ENCODE results near the gene MRPL23. TPM values are rescaled to one million over a fixed set of nuclear protein-coding genes. Genes with fewer than 3 reads are reported as not detected.

MRPL23 gene
- total and polyA plus RNA-seq, 2 donors (not counting 1 experiment from before 2014, with no cell fraction given), result 68.2 to 95.3 TPM

DNA sequence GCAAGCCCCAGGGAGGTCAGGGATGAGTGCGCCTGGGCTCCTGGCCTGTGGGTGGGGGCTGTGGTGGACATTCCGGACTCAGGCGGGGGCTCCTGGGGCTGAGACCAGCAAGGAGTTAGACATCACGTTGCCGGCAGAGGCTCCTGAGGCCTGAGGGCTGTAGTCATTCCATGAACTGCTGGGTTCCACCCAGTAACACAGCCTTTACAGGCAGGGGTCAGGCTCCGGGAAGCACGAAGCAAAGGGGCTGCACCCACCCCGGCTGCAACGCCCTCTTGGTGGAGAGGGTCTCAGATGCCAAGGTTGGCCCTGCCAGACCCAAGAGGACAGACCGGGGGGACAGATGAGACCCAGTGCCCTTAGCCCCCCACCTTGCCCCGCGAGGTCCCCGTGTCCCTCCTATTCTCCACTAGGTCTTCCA lies 18.7 kb upstream of the MRPL23 start:
- Histone ChIP-seq H3K36me3 (ENCODE audit: control insufficient read depth, insufficient read depth, low read length) (no peaks in the 10 kb centered on the region), H3K4me1 (ENCODE audit: control insufficient read depth, extremely low read depth, insufficient read depth, low read length) (no peaks in the 10 kb centered on the region), H3K27me3 (ENCODE audit: control insufficient read depth, insufficient read depth, low read length) (no peaks in the 10 kb centered on the region), H3K27ac (ENCODE audit: insufficient read depth, low read length) (no peak overlapping the region), H3K4me3 (replicated peaks in 1 of 4; ENCODE audit: control extremely low read depth in 1 of 4, insufficient read depth in 1 of 4, low read depth in 3 of 4, low read length in 4 of 4) (no peak overlapping the region), H3K79me2 (ENCODE audit: control insufficient read depth, insufficient read depth, low read length) (no peaks in the 10 kb centered on the region), H3K9ac (ENCODE audit: insufficient read depth, low read length) (no peak overlapping the region), H3K9me3 (ENCODE audit: control insufficient read depth, insufficient read depth, low read depth, low read length) (no peaks in the 10 kb centered on the region), H2AFZ (ENCODE audit: low read length) (no peak overlapping the region), H3K4me2 (ENCODE audit: extremely low read depth, insufficient read depth, low read length) (no peak overlapping the region), H4K20me1 (ENCODE audit: control insufficient read depth, extremely low read depth, insufficient read depth, low read length) (no peaks in the 10 kb centered on the region)
- TF ChIP-seq CTCF (conservative IDR thresholded peaks at IDR 0.05 in 1 of 2, IDR thresholded peaks at IDR 0.05 in 1 of 2; ENCODE audit: low read depth in 1 of 2, low read length in 2 of 2) (no peak), EZH2 (IDR thresholded peaks at IDR 0.05; ENCODE audit: low read length, missing control alignments) (no peak)
- no peak for DNase-seq (ENCODE audit: low read depth in 2 of 2)

GRCh38 chr11:1928891-1929541 lies 18.1 kb upstream of the MRPL23 start:
- no peaks in the 10 kb centered on the region for H4K20me1 ChIP-seq (ENCODE audit: control insufficient read depth, extremely low read depth, insufficient read depth, low read length)
- no peaks in the 10 kb centered on the region for H3K36me3 ChIP-seq (ENCODE audit: control insufficient read depth, insufficient read depth, low read length)
- H3K4me3 ChIP-seq (replicated peaks in 1 of 4; ENCODE audit: control extremely low read depth in 1 of 4, insufficient read depth in 1 of 4, low read depth in 3 of 4, low read length in 4 of 4), result no peak overlapping the region
- no peaks in the 10 kb centered on the region for H3K4me1 ChIP-seq (ENCODE audit: control insufficient read depth, extremely low read depth, insufficient read depth, low read length)
- DNase-seq (ENCODE audit: low read depth in 2 of 2), result no peak
- no peaks in the 10 kb centered on the region for H3K9me3 ChIP-seq (ENCODE audit: control insufficient read depth, insufficient read depth, low read depth, low read length)
- no peak overlapping the region for H2AFZ ChIP-seq (ENCODE audit: low read length)
- no peak for TF ChIP-seq CTCF (conservative IDR thresholded peaks at IDR 0.05 in 1 of 2, IDR thresholded peaks at IDR 0.05 in 1 of 2; ENCODE audit: low read depth in 1 of 2, low read length in 2 of 2)
- no peak for TF ChIP-seq EZH2 (IDR thresholded peaks at IDR 0.05; ENCODE audit: low read length, missing control alignments)
- no peak overlapping the region for H3K27ac ChIP-seq (ENCODE audit: insufficient read depth, low read length)
- H3K9ac ChIP-seq (ENCODE audit: insufficient read depth, low read length), result no peak overlapping the region
- H3K4me2 ChIP-seq (ENCODE audit: extremely low read depth, insufficient read depth, low read length), result no peak overlapping the region
- H3K27me3 ChIP-seq (ENCODE audit: control insufficient read depth, insufficient read depth, low read length), result no peaks in the 10 kb centered on the region
- no peaks in the 10 kb centered on the region for H3K79me2 ChIP-seq (ENCODE audit: control insufficient read depth, insufficient read depth, low read length)

- Histone ChIP-seq H4K20me1 (ENCODE audit: control insufficient read depth, extremely low read depth, insufficient read depth, low read length) (no peaks in the 10 kb centered on the region), H3K27ac (ENCODE audit: insufficient read depth, low read length) (no peak overlapping the region), H3K9me3 (ENCODE audit: control insufficient read depth, insufficient read depth, low read depth, low read length) (no peaks in the 10 kb centered on the region), H3K4me3 (replicated peaks in 1 of 4; ENCODE audit: control extremely low read depth in 1 of 4, insufficient read depth in 1 of 4, low read depth in 3 of 4, low read length in 4 of 4) (no peak overlapping the region), H3K36me3 (ENCODE audit: control insufficient read depth, insufficient read depth, low read length) (no peaks in the 10 kb centered on the region), H3K4me2 (ENCODE audit: extremely low read depth, insufficient read depth, low read length) (no peak overlapping the region), H3K79me2 (ENCODE audit: control insufficient read depth, insufficient read depth, low read length) (no peaks in the 10 kb centered on the region), H2AFZ (ENCODE audit: low read length) (no peak overlapping the region), H3K27me3 (ENCODE audit: control insufficient read depth, insufficient read depth, low read length) (no peaks in the 10 kb centered on the region), H3K4me1 (ENCODE audit: control insufficient read depth, extremely low read depth, insufficient read depth, low read length) (no peaks in the 10 kb centered on the region), H3K9ac (ENCODE audit: insufficient read depth, low read length) (no peak overlapping the region)
- no peak for DNase-seq (ENCODE audit: low read depth in 2 of 2)
- TF ChIP-seq CTCF (conservative IDR thresholded peaks at IDR 0.05 in 1 of 2, IDR thresholded peaks at IDR 0.05 in 1 of 2; ENCODE audit: low read depth in 1 of 2, low read length in 2 of 2) (no peak), EZH2 (IDR thresholded peaks at IDR 0.05; ENCODE audit: low read length, missing control alignments) (no peak)
Observed at GRCh38 chr11:1929621-1930461, 17.3 kb upstream of the MRPL23 start.
